ENCODE data around the gene VOPP1. TPM values are rescaled to one million over a fixed set of nuclear protein-coding genes. Genes with fewer than 3 reads are reported as not detected.

VOPP1 gene
- total RNA-seq, 1 donor from 2014 or later = 23.7 TPM

DNA sequence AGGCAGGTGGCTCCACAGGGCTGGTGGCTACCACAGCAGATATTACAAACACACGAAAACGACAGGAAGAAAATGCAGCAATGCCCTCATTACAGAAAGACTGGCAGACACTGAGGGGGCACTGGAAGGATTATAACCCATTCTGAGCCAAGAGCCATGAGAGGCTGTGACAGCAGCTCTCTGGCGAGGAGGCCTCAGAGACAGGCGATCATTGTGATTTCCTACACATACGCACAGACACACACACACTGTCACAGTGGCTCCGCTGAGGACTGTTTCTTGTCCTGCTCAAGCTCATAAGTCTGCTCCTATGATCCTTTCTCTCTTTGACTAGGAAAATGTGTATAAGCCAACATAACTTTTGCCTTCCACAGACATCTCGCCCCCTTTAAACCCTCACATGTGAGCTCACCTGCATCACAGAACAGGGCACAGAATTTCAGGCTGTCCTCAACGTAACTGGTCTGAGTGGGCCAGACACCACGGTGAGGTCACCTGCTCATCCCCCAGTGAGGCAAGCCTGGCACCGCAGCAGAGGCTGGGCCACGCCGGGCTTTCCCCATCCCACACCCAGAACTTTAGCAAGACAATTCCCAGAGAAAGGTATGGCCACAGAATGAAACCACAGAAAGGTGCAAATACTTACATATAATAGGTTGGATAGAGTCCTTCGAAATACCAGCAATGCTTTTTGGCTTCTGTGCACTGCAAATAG, 51.7 kb downstream of the VOPP1 start:
- Histone ChIP-seq H3K4me1 (peaks cover 19% of the 10 kb centered on the region), H3K27ac (replicated peaks) (no peak overlapping the region), H3K27me3 (ENCODE audit: low read depth) (no peaks in the 10 kb centered on the region), H3K36me3 (peaks cover 16% of the 10 kb centered on the region), H3K4me3 (no peak overlapping the region), H3K9me3 (replicated peaks) (no peaks in the 10 kb centered on the region)
- intact Hi-C loops (cut with micrococcal nuclease) = no loop called here
- no peak for DNase-seq
- TF ChIP-seq, protein P1, sequence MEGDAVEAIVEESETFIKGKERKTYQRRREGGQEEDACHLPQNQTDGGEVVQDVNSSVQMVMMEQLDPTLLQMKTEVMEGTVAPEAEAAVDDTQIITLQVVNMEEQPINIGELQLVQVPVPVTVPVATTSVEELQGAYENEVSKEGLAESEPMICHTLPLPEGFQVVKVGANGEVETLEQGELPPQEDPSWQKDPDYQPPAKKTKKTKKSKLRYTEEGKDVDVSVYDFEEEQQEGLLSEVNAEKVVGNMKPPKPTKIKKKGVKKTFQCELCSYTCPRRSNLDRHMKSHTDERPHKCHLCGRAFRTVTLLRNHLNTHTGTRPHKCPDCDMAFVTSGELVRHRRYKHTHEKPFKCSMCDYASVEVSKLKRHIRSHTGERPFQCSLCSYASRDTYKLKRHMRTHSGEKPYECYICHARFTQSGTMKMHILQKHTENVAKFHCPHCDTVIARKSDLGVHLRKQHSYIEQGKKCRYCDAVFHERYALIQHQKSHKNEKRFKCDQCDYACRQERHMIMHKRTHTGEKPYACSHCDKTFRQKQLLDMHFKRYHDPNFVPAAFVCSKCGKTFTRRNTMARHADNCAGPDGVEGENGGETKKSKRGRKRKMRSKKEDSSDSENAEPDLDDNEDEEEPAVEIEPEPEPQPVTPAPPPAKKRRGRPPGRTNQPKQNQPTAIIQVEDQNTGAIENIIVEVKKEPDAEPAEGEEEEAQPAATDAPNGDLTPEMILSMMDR (IDR thresholded peaks at IDR 0.05; ENCODE audit: borderline replicate concordance) = no peak

- TF ChIP-seq, protein P1 (IDR thresholded peaks at IDR 0.05; ENCODE audit: borderline replicate concordance) = no peak
- H3K4me1 ChIP-seq = peaks cover 28% of the 10 kb centered on the region
- no peaks in the 10 kb centered on the region for H3K27me3 ChIP-seq (ENCODE audit: low read depth)
- H3K36me3 ChIP-seq = peaks cover 16% of the 10 kb centered on the region
- no peak for DNase-seq
- no peaks in the 10 kb centered on the region for H3K9me3 ChIP-seq (replicated peaks)
- H3K4me3 ChIP-seq = no peak overlapping the region
- intact Hi-C loops (cut with micrococcal nuclease) = no loop called here
- no peak overlapping the region for H3K27ac ChIP-seq (replicated peaks)
Measured at GRCh38 chr7:55518836-55519235, 53.5 kb downstream of the VOPP1 start.

GRCh38 chr7:55517936-55518689, 54.2 kb downstream of the VOPP1 start:
- DNase-seq = no peak
- TF ChIP-seq, protein P1 (IDR thresholded peaks at IDR 0.05; ENCODE audit: borderline replicate concordance) = no peak
- Histone ChIP-seq H3K27me3 (ENCODE audit: low read depth) (no peaks in the 10 kb centered on the region), H3K4me3 (no peak overlapping the region), H3K36me3 (peaks cover 16% of the 10 kb centered on the region), H3K4me1 (peaks cover 28% of the 10 kb centered on the region), H3K9me3 (replicated peaks) (no peaks in the 10 kb centered on the region), H3K27ac (replicated peaks) (no peak overlapping the region)
- intact Hi-C loops (cut with micrococcal nuclease) = no loop called here

- no peak for DNase-seq
- H3K9me3 ChIP-seq (replicated peaks) = no peaks in the 10 kb centered on the region
- H3K4me3 ChIP-seq = no peak overlapping the region
- intact Hi-C loops (cut with micrococcal nuclease) = no loop called here
- no peaks in the 10 kb centered on the region for H3K27me3 ChIP-seq (ENCODE audit: low read depth)
- H3K27ac ChIP-seq (replicated peaks) = no peak overlapping the region
- peaks cover 28% of the 10 kb centered on the region for H3K4me1 ChIP-seq
- peaks cover 16% of the 10 kb centered on the region for H3K36me3 ChIP-seq
- TF ChIP-seq, protein P1 (IDR thresholded peaks at IDR 0.05; ENCODE audit: borderline replicate concordance) = no peak
Measured at GRCh38 chr7:55517191-55517633, 55.1 kb downstream of the VOPP1 start.

DNA sequence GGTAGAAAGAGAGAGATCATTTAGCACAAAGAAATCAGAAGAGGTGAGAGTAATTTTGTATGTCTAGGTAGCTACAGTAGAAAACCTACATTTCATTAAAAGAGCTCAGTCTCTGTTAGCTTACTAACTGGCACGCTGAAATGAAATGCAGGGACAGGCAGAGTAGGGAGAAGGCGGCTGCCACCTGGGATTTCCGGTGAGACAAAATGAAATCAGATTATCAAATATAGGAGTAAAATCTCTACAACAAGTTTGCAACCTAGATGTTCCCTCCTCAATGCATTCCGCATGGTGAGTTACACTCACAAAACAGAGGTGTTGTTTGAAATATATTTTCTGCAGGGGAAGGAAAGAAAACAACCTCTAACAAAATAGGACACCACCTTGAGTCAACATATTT, 55.9 kb downstream of the VOPP1 start:
- no peak overlapping the region for H3K4me3 ChIP-seq
- H3K9me3 ChIP-seq (replicated peaks) = no peaks in the 10 kb centered on the region
- DNase-seq = no peak
- peaks cover 16% of the 10 kb centered on the region for H3K36me3 ChIP-seq
- intact Hi-C loops (cut with micrococcal nuclease) = no loop called here
- peak overlapping the region; percentile 53 for H3K27ac ChIP-seq (replicated peaks)
- H3K4me1 ChIP-seq = peaks cover 30% of the 10 kb centered on the region
- H3K27me3 ChIP-seq (ENCODE audit: low read depth) = no peaks in the 10 kb centered on the region
- TF ChIP-seq, protein P1 (IDR thresholded peaks at IDR 0.05; ENCODE audit: borderline replicate concordance) = no peak

Data from left ventricle myocardium inferior (tissue), 1 donor.